Measurements from ENCODE around the gene UTP25.

DNA sequence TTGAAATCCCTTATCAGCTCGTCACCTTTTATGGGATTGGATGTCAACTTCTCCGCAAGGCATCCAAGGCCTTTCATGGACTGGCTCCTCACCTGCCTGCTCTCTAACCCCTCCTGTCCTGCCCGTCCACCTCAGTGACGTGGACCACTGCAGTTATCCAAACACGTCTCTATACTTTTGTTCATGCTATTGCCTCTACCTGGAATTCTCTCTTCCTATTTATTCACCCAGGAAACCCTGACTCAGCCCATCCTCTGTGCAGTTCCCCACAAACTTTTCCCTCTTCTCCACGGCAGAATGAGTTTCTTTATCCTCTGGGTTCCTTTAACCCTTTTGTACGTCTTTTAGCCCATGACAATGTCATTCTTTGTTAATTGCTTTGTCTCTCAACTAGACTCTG, 5.1 kb upstream of the UTP25 start:
- TF ChIP-seq, protein P1, sequence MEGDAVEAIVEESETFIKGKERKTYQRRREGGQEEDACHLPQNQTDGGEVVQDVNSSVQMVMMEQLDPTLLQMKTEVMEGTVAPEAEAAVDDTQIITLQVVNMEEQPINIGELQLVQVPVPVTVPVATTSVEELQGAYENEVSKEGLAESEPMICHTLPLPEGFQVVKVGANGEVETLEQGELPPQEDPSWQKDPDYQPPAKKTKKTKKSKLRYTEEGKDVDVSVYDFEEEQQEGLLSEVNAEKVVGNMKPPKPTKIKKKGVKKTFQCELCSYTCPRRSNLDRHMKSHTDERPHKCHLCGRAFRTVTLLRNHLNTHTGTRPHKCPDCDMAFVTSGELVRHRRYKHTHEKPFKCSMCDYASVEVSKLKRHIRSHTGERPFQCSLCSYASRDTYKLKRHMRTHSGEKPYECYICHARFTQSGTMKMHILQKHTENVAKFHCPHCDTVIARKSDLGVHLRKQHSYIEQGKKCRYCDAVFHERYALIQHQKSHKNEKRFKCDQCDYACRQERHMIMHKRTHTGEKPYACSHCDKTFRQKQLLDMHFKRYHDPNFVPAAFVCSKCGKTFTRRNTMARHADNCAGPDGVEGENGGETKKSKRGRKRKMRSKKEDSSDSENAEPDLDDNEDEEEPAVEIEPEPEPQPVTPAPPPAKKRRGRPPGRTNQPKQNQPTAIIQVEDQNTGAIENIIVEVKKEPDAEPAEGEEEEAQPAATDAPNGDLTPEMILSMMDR (IDR thresholded peaks at IDR 0.05; ENCODE audit: extremely low read depth in 1 of 2, insufficient read depth in 1 of 2, low read depth in 1 of 2, low read length in 2 of 2): no peak
- TF ChIP-seq POLR2AphosphoS5 (IDR thresholded peaks at IDR 0.05; ENCODE audit: insufficient read depth, low read depth, low read length): no peak
- no peak for TF ChIP-seq MYC (IDR thresholded peaks at IDR 0.05; ENCODE audit: low read depth, low read length)
- TF ChIP-seq, protein P2, sequence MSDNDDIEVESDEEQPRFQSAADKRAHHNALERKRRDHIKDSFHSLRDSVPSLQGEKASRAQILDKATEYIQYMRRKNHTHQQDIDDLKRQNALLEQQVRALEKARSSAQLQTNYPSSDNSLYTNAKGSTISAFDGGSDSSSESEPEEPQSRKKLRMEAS (IDR thresholded peaks at IDR 0.05; ENCODE audit: insufficient read depth, insufficient read length): no peak
- no peak for TF ChIP-seq POLR2A (IDR thresholded peaks at IDR 0.05; ENCODE audit: low read depth, low read length)
- no peak for TF ChIP-seq EZH2 (IDR thresholded peaks at IDR 0.05; ENCODE audit: borderline replicate concordance, low read depth, low read length, severe bottlenecking)
- no peak for TF ChIP-seq FOS (IDR thresholded peaks at IDR 0.05; ENCODE audit: borderline replicate concordance, insufficient read depth, low read length)
- no peak for TF ChIP-seq GATA2 (IDR thresholded peaks at IDR 0.05; ENCODE audit: insufficient read depth, insufficient read length, low read depth, low read length)

All from endothelial cell of umbilical vein (primary cell).